Measurements from ENCODE around the gene USP35. TPM values are rescaled to one million over a fixed set of nuclear protein-coding genes. Genes with fewer than 3 reads are reported as not detected.

Gene USP35
- total and polyA plus RNA-seq, 5 donors = 7.5 to 16.6 (median 11.5) TPM

DNA sequence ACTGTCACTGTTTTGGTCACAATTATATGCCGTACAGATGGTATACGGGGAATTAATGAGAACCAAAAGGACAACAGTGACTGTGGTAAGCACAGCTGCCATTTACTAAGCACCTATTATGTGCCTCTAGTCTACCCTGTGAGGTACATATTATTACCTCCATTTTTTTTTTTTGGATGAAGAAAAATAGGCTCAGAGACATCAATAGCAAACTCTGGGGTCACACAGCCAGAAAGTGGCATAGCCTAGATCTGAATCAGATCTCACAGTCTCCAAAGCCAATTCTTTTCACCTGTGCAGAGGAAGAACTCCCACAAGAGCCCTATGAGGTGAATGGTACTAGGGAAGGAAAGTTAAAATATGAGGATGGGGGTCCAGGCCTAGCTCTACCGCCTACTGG is 68.9 kb downstream of the USP35 start:
- no peak for ATAC-seq
- Histone ChIP-seq H3K4me3 (ENCODE audit: low read length) (no peak overlapping the region), H3K27ac (ENCODE audit: low read length) (peak overlapping the region; percentile 95), H3K27me3 (ENCODE audit: control insufficient read depth, insufficient read depth) (no peaks in the 10 kb centered on the region), H3K4me1 (ENCODE audit: control insufficient read depth, insufficient read depth, low read length) (peaks cover 21% of the 10 kb centered on the region), H3K9me3 (ENCODE audit: control insufficient read depth, low read length) (no peaks in the 10 kb centered on the region)
- DNase-seq = no peak
- intact Hi-C loops (cut with DNase I) = loop anchor here in 2 of 4 donors (10.0 kb wide), 2 partner anchors 77 to 157 kb away; partner anchors contain the start of gene GAB2 (in 1 of the 2)
- WGBS = 92% methylated on average over 3 of the region's 3 CpGs

DNA sequence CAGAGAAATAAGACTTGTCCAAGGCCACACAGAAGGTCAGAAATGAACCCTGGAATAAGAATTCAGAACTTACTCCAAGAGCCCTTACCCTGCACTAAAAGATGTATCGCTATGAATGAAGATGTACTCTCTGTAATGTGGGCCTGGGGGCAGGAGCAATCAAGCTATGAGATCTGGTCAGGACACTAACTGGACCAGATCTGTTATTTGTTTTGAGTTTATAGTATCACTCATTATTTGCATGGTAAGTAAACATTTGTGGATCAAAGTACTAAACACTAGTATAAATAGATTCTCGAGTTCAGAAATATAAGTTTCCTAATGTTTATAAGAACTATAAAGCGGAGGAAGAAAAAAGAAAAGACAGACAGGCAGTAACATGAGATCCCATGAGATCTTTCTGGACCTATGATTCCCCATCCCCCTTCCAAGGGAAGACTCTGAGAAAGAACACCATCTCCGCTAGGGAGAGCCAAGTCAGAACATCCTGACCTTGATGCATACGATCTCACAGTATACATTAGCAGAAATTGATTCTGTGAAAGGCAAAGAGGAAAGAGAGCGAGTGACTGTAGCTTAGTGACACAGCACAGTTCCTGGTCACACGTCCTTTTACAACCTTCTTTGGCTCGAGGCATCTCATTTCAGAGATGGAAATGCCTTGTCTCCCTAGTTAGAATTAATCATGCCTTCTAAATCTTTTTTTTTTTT is 71.2 kb downstream of the USP35 start:
- ATAC-seq (no peak), DNase-seq (no peak)
- Histone ChIP-seq H3K4me3 (ENCODE audit: low read length) (no peak overlapping the region), H3K27ac (ENCODE audit: low read length) (no peak overlapping the region), H3K4me1 (ENCODE audit: control insufficient read depth, insufficient read depth, low read length) (peaks cover 21% of the 10 kb centered on the region), H3K27me3 (ENCODE audit: control insufficient read depth, insufficient read depth) (no peaks in the 10 kb centered on the region), H3K9me3 (ENCODE audit: control insufficient read depth, low read length) (no peaks in the 10 kb centered on the region)
- 81% methylated on average over 8 of the region's 8 CpGs for WGBS
- intact Hi-C loops (cut with DNase I) = loop anchor here in 2 of 4 donors (10.0 kb wide), 2 partner anchors 75 to 155 kb away; partner anchors contain the start of gene GAB2 (in 1 of the 2)

- no peak for ATAC-seq
- WGBS = 76% methylated on average over 4 of the region's 4 CpGs
- Histone ChIP-seq H3K9me3 (ENCODE audit: control insufficient read depth, low read length) (no peaks in the 10 kb centered on the region), H3K27me3 (ENCODE audit: control insufficient read depth, insufficient read depth) (no peaks in the 10 kb centered on the region), H3K4me1 (ENCODE audit: control insufficient read depth, insufficient read depth, low read length) (peaks cover 19% of the 10 kb centered on the region), H3K4me3 (ENCODE audit: low read length) (no peak overlapping the region), H3K27ac (ENCODE audit: low read length) (no peak overlapping the region)
- intact Hi-C loops (cut with DNase I) = no loop called here
- DNase-seq = no peak
Measured at GRCh38 chr11:78261367-78261766, 72.6 kb downstream of the USP35 start.

DNA sequence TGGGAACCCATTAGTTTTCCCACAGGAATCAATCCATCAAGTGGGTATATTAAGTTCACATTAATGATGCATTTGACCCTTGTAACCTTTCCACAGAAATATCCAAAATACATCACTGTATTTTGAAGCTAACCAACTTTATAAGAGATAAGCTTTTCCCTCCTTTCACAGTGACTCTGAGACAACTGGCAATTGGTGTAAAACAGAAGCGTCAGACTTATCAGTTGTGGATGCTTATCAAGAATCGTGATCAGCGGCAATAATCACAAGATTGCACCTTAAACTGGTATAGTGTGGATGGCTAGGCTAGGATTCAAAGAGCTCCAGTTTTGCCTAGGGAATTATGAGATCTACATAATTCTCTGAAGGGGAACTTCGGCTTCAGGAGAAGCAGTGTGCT is 73.1 kb downstream of the USP35 start:
- Histone ChIP-seq H3K27me3 (ENCODE audit: control insufficient read depth, insufficient read depth) (no peaks in the 10 kb centered on the region), H3K9me3 (ENCODE audit: control insufficient read depth, low read length) (no peaks in the 10 kb centered on the region), H3K4me1 (ENCODE audit: control insufficient read depth, insufficient read depth, low read length) (peaks cover 18% of the 10 kb centered on the region), H3K27ac (ENCODE audit: low read length) (no peak overlapping the region), H3K4me3 (ENCODE audit: low read length) (no peak overlapping the region)
- 57% methylated on average over 4 of the region's 4 CpGs for WGBS
- ATAC-seq (no peak), DNase-seq (no peak)
- intact Hi-C loops (cut with DNase I) = no loop called here

- WGBS = 71% methylated on average over 5 of the region's 5 CpGs
- Histone ChIP-seq H3K4me1 (ENCODE audit: control insufficient read depth, insufficient read depth, low read length) (peaks cover 18% of the 10 kb centered on the region), H3K27ac (ENCODE audit: low read length) (no peak overlapping the region), H3K9me3 (ENCODE audit: control insufficient read depth, low read length) (no peaks in the 10 kb centered on the region), H3K4me3 (ENCODE audit: low read length) (no peak overlapping the region), H3K27me3 (ENCODE audit: control insufficient read depth, insufficient read depth) (no peaks in the 10 kb centered on the region)
- peak in 1 of 2 donors; percentile 8 for ATAC-seq
- no peak for DNase-seq
- intact Hi-C loops (cut with DNase I) = no loop called here
Measured at GRCh38 chr11:78262238-78262637, 73.5 kb downstream of the USP35 start.

- H3K4me1 ChIP-seq (ENCODE audit: control insufficient read depth, insufficient read depth, low read length) = peaks cover 15% of the 10 kb centered on the region
Measured at GRCh38 chr11:78262691-78263090, 74.0 kb downstream of the USP35 start.

More at GRCh38 chr11:78262691-78263090, 74.0 kb downstream of the USP35 start:
- Histone ChIP-seq H3K9me3 (ENCODE audit: control insufficient read depth, low read length) (no peaks in the 10 kb centered on the region), H3K4me3 (ENCODE audit: low read length) (no peak overlapping the region), H3K27me3 (ENCODE audit: control insufficient read depth, insufficient read depth) (no peaks in the 10 kb centered on the region), H3K27ac (ENCODE audit: low read length) (no peak overlapping the region)
- DNase-seq = no peak
- ATAC-seq = no peak
- intact Hi-C loops (cut with DNase I) = no loop called here

Other genes starting within 250 kb of the USP35 start
- gene INTS4, start 194.3 kb upstream of the USP35 start, total RNA-seq = 10 to 100 TPM; 14.1 to 15.3 (median 14.9) TPM
- 9.3 TPM for gene INTS4, start 194.3 kb upstream of the USP35 start, polyA plus RNA-seq
- gene KCTD14, start 165.6 kb upstream of the USP35 start, total RNA-seq = under 1 TPM in 3 of 4 donors, not detected in 1; 0.43 to 0.56 (median 0.45) TPM
- 0.36 TPM for gene KCTD14, start 165.6 kb upstream of the USP35 start, polyA plus RNA-seq
- gene THRSP, start 125.1 kb upstream of the USP35 start, total RNA-seq = 1 to 10 TPM in 2 of 4 donors, under 1 TPM in 1, not detected in 1; 0.66 to 7.3 (median 1.4) TPM
- 80.3 TPM for gene THRSP, start 125.1 kb upstream of the USP35 start, polyA plus RNA-seq
- 100 to 1,000 TPM; 238 to 276 (median 258) TPM for gene NDUFC2, start 109.1 kb upstream of the USP35 start, total RNA-seq
- gene NDUFC2, start 109.1 kb upstream of the USP35 start, polyA plus RNA-seq = 298 TPM
- 10 to 100 TPM; 13.2 to 26.0 (median 20.0) TPM for gene ALG8, start 49.3 kb upstream of the USP35 start, total RNA-seq
- gene ALG8, start 49.3 kb upstream of the USP35 start, polyA plus RNA-seq = 27.2 TPM
- gene KCTD21, start 293 bp upstream of the USP35 start, total RNA-seq = 10 to 100 TPM in 2 of 4 donors, 1 to 10 TPM in 2; 8.4 to 10.7 (median 10.2) TPM
- 4.6 TPM for gene KCTD21, start 293 bp upstream of the USP35 start, polyA plus RNA-seq
- 10 to 100 TPM; 16.9 to 37.3 (median 24.3) TPM for gene GAB2, start 228.9 kb downstream of the USP35 start, total RNA-seq
- gene GAB2, start 228.9 kb downstream of the USP35 start, polyA plus RNA-seq = 7.5 TPM